WERI-Rb-1 (cell line): ENCODE measurements around the gene CCDC6.

Experiments
- DNase-seq: peaks from one replicate; pipeline ENCODE4 v3.0.0-alpha.2; 2020
- H3K27ac ChIP-seq: fragments of 250-450 bp; sonication (Bioruptor Pico); 2 replicates; pipeline ENCODE4 v1.5.1; 2020; ENCODE audit warnings: mild to moderate bottlenecking, moderate library complexity
- H3K27me3 ChIP-seq: fragments of 250-450 bp; sonication (Bioruptor Pico); 2 replicates; pipeline ENCODE4 v1.5.1; 2021; ENCODE audit warnings: mild to moderate bottlenecking, low read depth, moderate library complexity; ENCODE audit not compliant: insufficient read depth, severe bottlenecking
- H3K36me3 ChIP-seq: fragments of 250-450 bp; sonication (Bioruptor Pico); 2 replicates; pipeline ENCODE4 v1.5.1; 2020; ENCODE audit warnings: mild to moderate bottlenecking, moderate library complexity
- H3K4me3 ChIP-seq: 2 replicates; pipeline ENCODE4 v1.5.1; 2011; ENCODE audit warnings: low read depth, mild to moderate bottlenecking, control low read depth, low read length
- H3K9me3 ChIP-seq: fragments of 250-450 bp; sonication (Bioruptor Pico); 2 replicates; pipeline ENCODE4 v1.5.1; 2021; ENCODE audit warnings: mild to moderate bottlenecking, moderate library complexity; ENCODE audit not compliant: severe bottlenecking
- CTCF ChIP-seq: IDR thresholded peaks from 2 replicates; pipeline ENCODE4 v1.5.1; 2011; ENCODE audit warnings: low read depth, mild to moderate bottlenecking, control low read depth, inconsistent platforms, low read length

Gene CCDC6

GRCh38 chr10:59873896-59874295, 32.5 kb downstream of the CCDC6 start:
- DNase-seq, result no peak
- Histone ChIP-seq H3K4me3 (no peak overlapping the region), H3K36me3 (no peaks in the 10 kb centered on the region), H3K27me3 (no peaks in the 10 kb centered on the region), H3K9me3 (no peaks in the 10 kb centered on the region), H3K27ac (no peak overlapping the region)
- no peak for TF ChIP-seq CTCF

GRCh38 chr10:59872892-59873463, 33.4 kb downstream of the CCDC6 start:
- Histone ChIP-seq H3K36me3 (no peaks in the 10 kb centered on the region), H3K4me3 (no peak overlapping the region), H3K27me3 (no peaks in the 10 kb centered on the region), H3K9me3 (no peaks in the 10 kb centered on the region), H3K27ac (no peak overlapping the region)
- no peak for TF ChIP-seq CTCF
- no peak for DNase-seq

GRCh38 chr10:59870152-59870551, 36.2 kb downstream of the CCDC6 start:
- Histone ChIP-seq H3K4me3 (no peak overlapping the region), H3K27ac (peak overlapping the region; percentile 65), H3K27me3 (no peaks in the 10 kb centered on the region), H3K9me3 (no peaks in the 10 kb centered on the region), H3K36me3 (no peaks in the 10 kb centered on the region)
- DNase-seq, result no peak
- TF ChIP-seq CTCF, result no peak

GRCh38 chr10:59869594-59869940, 36.8 kb downstream of the CCDC6 start:
- Histone ChIP-seq H3K4me3 (no peak overlapping the region), H3K36me3 (no peaks in the 10 kb centered on the region), H3K27me3 (no peaks in the 10 kb centered on the region), H3K27ac (peak overlapping the region; percentile 65), H3K9me3 (no peaks in the 10 kb centered on the region)
- DNase-seq, result no peak
- no peak for TF ChIP-seq CTCF

- peak; percentile 49 for DNase-seq
- H3K36me3 ChIP-seq, result no peaks in the 10 kb centered on the region
- H3K27me3 ChIP-seq, result no peaks in the 10 kb centered on the region
- H3K27ac ChIP-seq, result peak overlapping the region; percentile 65
- no peaks in the 10 kb centered on the region for H3K9me3 ChIP-seq
- TF ChIP-seq CTCF, result no peak
- no peak overlapping the region for H3K4me3 ChIP-seq
Observed at GRCh38 chr10:59868696-59869593, 37.4 kb downstream of the CCDC6 start.
